Fibroblast of skin of left biceps (primary cell): ENCODE measurements around the gene SIN3A.
"Not testable (repeated sequence)": the region's sequence is repeated elsewhere in the genome, so short reads cannot be mapped to it uniquely, and the experiment has no call there.

ENCODE experiments used
- DNase-seq, 2 experiments: peaks; one replicate each; pipeline ENCODE4 v3.0.0-alpha.2; 2013; ENCODE audit warnings: low read depth in 2 of 2

Gene SIN3A

GRCh38 chr15:75450307-75451201 lies 936 bp downstream of the SIN3A start:
- DNase-seq: peak; percentile 95 to 96

GRCh38 chr15:75449585-75450306 lies 1.7 kb downstream of the SIN3A start:
- DNase-seq: no peak

GRCh38 chr15:75448171-75448570 lies 3.3 kb downstream of the SIN3A start:
- DNase-seq: not testable (repeated sequence)

- no peak for DNase-seq
Observed at GRCh38 chr15:75446151-75446550, 5.3 kb downstream of the SIN3A start.

GRCh38 chr15:75445324-75445723 lies 6.2 kb downstream of the SIN3A start:
- DNase-seq: not testable (repeated sequence)

GRCh38 chr15:75443972-75444453 lies 7.5 kb downstream of the SIN3A start:
- DNase-seq: peak in 1 of 2 experiments; percentile 57

GRCh38 chr15:75437721-75438120 lies 13.8 kb downstream of the SIN3A start:
- no peak for DNase-seq

- no peak for DNase-seq
Observed at GRCh38 chr15:75436881-75437280, 14.6 kb downstream of the SIN3A start.

- DNase-seq: no peak
Observed at GRCh38 chr15:75431682-75432081, 19.8 kb downstream of the SIN3A start.

GRCh38 chr15:75431270-75431669 lies 20.2 kb downstream of the SIN3A start:
- no peak for DNase-seq

- DNase-seq: no peak
Observed at GRCh38 chr15:75430259-75430658, 21.2 kb downstream of the SIN3A start.

- DNase-seq: no peak
Observed at GRCh38 chr15:75428152-75428551, 23.3 kb downstream of the SIN3A start.

- DNase-seq: no peak
Observed at GRCh38 chr15:75425966-75426500, 25.5 kb downstream of the SIN3A start.

- DNase-seq: no peak
Observed at GRCh38 chr15:75422554-75422953, 28.9 kb downstream of the SIN3A start.

- DNase-seq: no peak
Observed at GRCh38 chr15:75420698-75421097, 30.8 kb downstream of the SIN3A start.

- DNase-seq: no peak
Observed at GRCh38 chr15:75416584-75416983, 34.9 kb downstream of the SIN3A start.

- no peak for DNase-seq
Observed at GRCh38 chr15:75410196-75410595, 41.3 kb downstream of the SIN3A start.

- DNase-seq: no peak
Observed at GRCh38 chr15:75407083-75407482, 44.4 kb downstream of the SIN3A start.

- DNase-seq: no peak
Observed at GRCh38 chr15:75403892-75404291, 47.6 kb downstream of the SIN3A start.

GRCh38 chr15:75397494-75397893 lies 54.0 kb downstream of the SIN3A start:
- DNase-seq: peak in 1 of 2 experiments; percentile 2

- no peak for DNase-seq
Observed at GRCh38 chr15:75389791-75390382, 61.6 kb downstream of the SIN3A start.

GRCh38 chr15:75383986-75384385 lies 67.5 kb downstream of the SIN3A start:
- not testable (repeated sequence) for DNase-seq
